H1 (cell line): ENCODE measurements around the gene RTEL1. TPM values are rescaled to one million over a fixed set of nuclear protein-coding genes. Genes with fewer than 3 reads are reported as not detected.

Source experiments
- CTCF ChIA-PET: fragments of 300-600 bp; sonication (Branson Sonifier 250); formaldehyde crosslinking; loops from one replicate; lab custom pipeline; 2021; ENCODE audit not compliant: partially characterized antibody; lab: Charles Lee
- POLR2A ChIA-PET: fragments of 300-600 bp; sonication (Branson Sonifier 250); formaldehyde crosslinking; loops from one replicate; lab custom pipeline; 2021; ENCODE audit warnings: inconsistent platforms; ENCODE audit not compliant: partially characterized antibody; lab: Charles Lee
- DNase-seq, 2 experiments: peaks; one replicate each; pipeline versions ENCODE4 v3.0.0 to v3.0.0-alpha.2; 2010 to 2022; ENCODE audit warnings: low spot score in 2 of 2, low read depth in 1 of 2, mixed read lengths in 1 of 2
- FAIRE-seq: peaks from 2 replicates; lab custom pipeline; 2011; peaks lifted over from hg19 to GRCh38; lab: Jason Lieb, UNC
- H2AFZ ChIP-seq: 2 replicates; pipeline ENCODE4 v1.8.1; 2012; ENCODE audit warnings: low read length, inconsistent platforms
- H2AK5ac ChIP-seq: 2 replicates; pipeline ENCODE4 v1.6.1; 2013; ENCODE audit warnings: low read depth, low read length
- H2BK120ac ChIP-seq: replicated peaks from 2 replicates; pipeline ENCODE3; 2013; ENCODE audit warnings: low read depth, low read length, inconsistent platforms
- H2BK12ac ChIP-seq: 2 replicates; pipeline ENCODE4 v1.6.1; 2013; ENCODE audit warnings: low read depth, low read length
- H2BK15ac ChIP-seq: 2 replicates; pipeline ENCODE4 v1.6.1; 2013; ENCODE audit warnings: low read length
- H2BK20ac ChIP-seq: 2 replicates; pipeline ENCODE4 v1.6.1; 2013; ENCODE audit warnings: low read length
- H2BK5ac ChIP-seq: 2 replicates; pipeline ENCODE4 v1.6.1; 2013; ENCODE audit warnings: low read depth, low read length
- H3K14ac ChIP-seq: 2 replicates; pipeline ENCODE4 v1.6.1; 2013; ENCODE audit warnings: inconsistent platforms; ENCODE audit not compliant: insufficient read length
- H3K18ac ChIP-seq: 2 replicates; pipeline ENCODE4 v1.6.1; 2013; ENCODE audit warnings: low read length; ENCODE audit errors: extremely low read depth
- H3K23ac ChIP-seq: 2 replicates; pipeline ENCODE4 v1.6.1; 2013; ENCODE audit warnings: inconsistent platforms; ENCODE audit not compliant: insufficient read length
- H3K23me2 ChIP-seq: 2 replicates; pipeline ENCODE4 v1.6.1; 2013; ENCODE audit warnings: low read depth, low read length
- H3K27ac ChIP-seq: 2 replicates; pipeline ENCODE4 v1.6.1; 2011; ENCODE audit warnings: low read depth, low read length, inconsistent platforms
- H3K27me3 ChIP-seq, 4 experiments: replicated peaks in 1 of 4; 1 replicate in 1 of 4; 2 replicates in 3 of 4; pipeline versions ENCODE4 v1.6.1 to v1.8.1; 2011 to 2013; ENCODE audit warnings: low read length in 3 of 4, mild to moderate bottlenecking in 3 of 4, inconsistent platforms in 2 of 4, mixed read lengths in 2 of 4, moderate library complexity in 1 of 4; ENCODE audit not compliant: control insufficient read depth in 3 of 4, insufficient read depth in 3 of 4; ENCODE audit errors: extremely low read depth in 1 of 4
- H3K36me3 ChIP-seq, 4 experiments: 2 replicates each; pipeline versions ENCODE4 v1.6.1 to v1.8.1; 2011 to 2013; ENCODE audit warnings: mild to moderate bottlenecking in 4 of 4, low read length in 3 of 4, moderate library complexity in 2 of 4, control low read depth in 1 of 4, inconsistent platforms in 1 of 4; ENCODE audit not compliant: insufficient read depth in 4 of 4, control insufficient read depth in 2 of 4
- H3K4ac ChIP-seq: replicated peaks from 2 replicates; pipeline ENCODE3; 2013; ENCODE audit warnings: low read length, low read depth, mixed read lengths, inconsistent platforms; ENCODE audit not compliant: insufficient read length
- H3K4me1 ChIP-seq, 4 experiments: replicated peaks in 1 of 4; 1 replicate in 1 of 4; 2 replicates in 3 of 4; pipeline versions ENCODE4 v1.6.1 to v1.8.1; 2011 to 2013; ENCODE audit warnings: low read length in 3 of 4, inconsistent platforms in 2 of 4, mixed read lengths in 1 of 4; ENCODE audit not compliant: insufficient read depth in 4 of 4, control insufficient read depth in 3 of 4
- H3K4me2 ChIP-seq, 2 experiments: 2 replicates each; pipeline versions ENCODE4 v1.6.1 to v1.8.1; 2011 to 2013; ENCODE audit warnings: low read depth in 2 of 2, low read length in 2 of 2, control low read depth in 1 of 2, inconsistent platforms in 1 of 2, mild to moderate bottlenecking in 1 of 2; ENCODE audit not compliant: insufficient read depth in 1 of 2
- H3K4me3 ChIP-seq, 4 experiments: fragments of 200-600, 300-600 bp in 1 of 4; sonication (generic), shearing (Covaris generic), sonication (Bioruptor Twin) in 1 of 4; 2 replicates each; pipeline versions ENCODE4 v1.5.1 to v1.8.1; 2011 to 2016; ENCODE audit warnings: low read length in 4 of 4, low read depth in 3 of 4, control low read depth in 2 of 4, inconsistent platforms in 2 of 4, mild to moderate bottlenecking in 2 of 4, mixed read lengths in 1 of 4, moderate library complexity in 1 of 4; ENCODE audit not compliant: insufficient read depth in 2 of 4; ENCODE audit errors: extremely low read depth in 1 of 4
- H3K56ac ChIP-seq: replicated peaks from 2 replicates; pipeline ENCODE3; 2013; ENCODE audit warnings: low read depth, mild to moderate bottlenecking, mixed read lengths, low read length, inconsistent platforms; ENCODE audit not compliant: insufficient read length
- H3K79me1 ChIP-seq: 2 replicates; pipeline ENCODE4 v1.6.1; 2013; ENCODE audit warnings: low read depth, low read length, control low read depth
- H3K79me2 ChIP-seq, 2 experiments: 2 replicates each; pipeline versions ENCODE4 v1.6.1 to v1.8.1; 2012 to 2013; ENCODE audit warnings: low read length in 2 of 2, mild to moderate bottlenecking in 2 of 2, inconsistent platforms in 1 of 2; ENCODE audit not compliant: insufficient read depth in 2 of 2, control insufficient read depth in 1 of 2
- H3K9ac ChIP-seq, 4 experiments: replicated peaks in 1 of 4; 1 replicate in 1 of 4; 2 replicates in 3 of 4; pipeline versions ENCODE4 v1.6.1 to v1.8.1; 2011 to 2013; ENCODE audit warnings: low read depth in 3 of 4, low read length in 3 of 4, control low read depth in 2 of 4, mild to moderate bottlenecking in 2 of 4, moderate library complexity in 2 of 4, inconsistent platforms in 1 of 4; ENCODE audit errors: extremely low read depth in 1 of 4
- H3K9me3 ChIP-seq, 2 experiments: 2 replicates each; pipeline versions ENCODE4 v1.6.1 to v1.8.1; 2012 to 2013; ENCODE audit warnings: mild to moderate bottlenecking in 2 of 2, moderate library complexity in 2 of 2, control low read depth in 1 of 2, inconsistent platforms in 1 of 2, low read depth in 1 of 2, low read length in 1 of 2, mixed read lengths in 1 of 2; ENCODE audit not compliant: insufficient read depth in 2 of 2
- H4K20me1 ChIP-seq, 2 experiments: replicated peaks in 1 of 2; 2 replicates each; pipeline versions ENCODE3 to v1.8.1; 2011 to 2013; ENCODE audit warnings: inconsistent platforms in 2 of 2, low read length in 2 of 2, mild to moderate bottlenecking in 1 of 2; ENCODE audit not compliant: insufficient read depth in 2 of 2, control insufficient read depth in 1 of 2
- H4K5ac ChIP-seq: 2 replicates; pipeline ENCODE4 v1.6.1; 2013; ENCODE audit warnings: low read length, low read depth, mixed read lengths, inconsistent platforms; ENCODE audit not compliant: insufficient read length
- H4K8ac ChIP-seq: 2 replicates; pipeline ENCODE4 v1.8.0; 2013; ENCODE audit warnings: mild to moderate bottlenecking, moderate library complexity, low read length, inconsistent platforms; ENCODE audit not compliant: insufficient read depth; ENCODE audit errors: extremely low read depth
- H4K91ac ChIP-seq: replicated peaks from 2 replicates; pipeline ENCODE3; 2013; ENCODE audit warnings: low read length, mixed read lengths, inconsistent platforms; ENCODE audit not compliant: insufficient read length
- HDAC2 ChIP-seq, 2 experiments: fragments of 300-600 bp in 1 of 2; sonication (generic) in 1 of 2; IDR thresholded peaks; 2 replicates each; pipeline ENCODE4 v1.6.1; 2011 to 2012; ENCODE audit warnings: low read depth in 2 of 2, low read length in 2 of 2, mild to moderate bottlenecking in 2 of 2, moderate library complexity in 2 of 2, borderline replicate concordance in 1 of 2, inconsistent platforms in 1 of 2
- KDM4A ChIP-seq: IDR thresholded peaks from one replicate; pipeline ENCODE4 v1.7.1; 2012; ENCODE audit warnings: low read depth, mild to moderate bottlenecking, moderate library complexity, low read length, inconsistent platforms; ENCODE audit not compliant: severe bottlenecking
- NANOG ChIP-seq: IDR thresholded peaks from 2 replicates; pipeline ENCODE4 v1.6.1; 2011; ENCODE audit warnings: low read length, low read depth, mild to moderate bottlenecking, inconsistent platforms; ENCODE audit not compliant: insufficient read depth, poor library complexity, severe bottlenecking
- PHF8 ChIP-seq: fragments of 200-600 bp; sonication (generic); conservative IDR thresholded peaks from 2 replicates; pipeline ENCODE4 v1.7.1; 2012; ENCODE audit warnings: low read depth, mild to moderate bottlenecking, inconsistent platforms, low read length, moderate library complexity
- POLR2A ChIP-seq, 2 experiments: IDR thresholded peaks; 1 replicate in 1 of 2; 2 replicates in 1 of 2; pipeline ENCODE4 v1.6.1; 2011; ENCODE audit warnings: low read depth in 2 of 2, low read length in 2 of 2, mild to moderate bottlenecking in 2 of 2; ENCODE audit errors: control extremely low read depth in 1 of 2
- POU5F1 ChIP-seq: IDR thresholded peaks from 2 replicates; pipeline ENCODE4 v1.6.1; 2011; ENCODE audit warnings: low read depth, mild to moderate bottlenecking, low read length, moderate library complexity
- RBBP5 ChIP-seq: IDR thresholded peaks from 2 replicates; pipeline ENCODE4 v1.7.1; 2012; ENCODE audit warnings: low read depth, mild to moderate bottlenecking, inconsistent platforms, low read length, moderate library complexity, borderline replicate concordance
- SRF ChIP-seq: IDR thresholded peaks from 2 replicates; pipeline ENCODE4 v1.6.1; 2011; ENCODE audit warnings: mild to moderate bottlenecking, low read depth, low read length, moderate library complexity
- TAF1 ChIP-seq: IDR thresholded peaks from 2 replicates; pipeline ENCODE4 v1.6.1; 2011; ENCODE audit warnings: mild to moderate bottlenecking, low read depth, low read length
- WGBS, 2 experiments: shearing (Covaris generic) in 1 of 2; methylation state at CpG; one replicate each; pipeline versions ENCODE4 v1.1.6 to v1.1.7; 2013 to 2015; ENCODE audit warnings: low lambda C conversion rate in 2 of 2, mixed read lengths in 2 of 2, inconsistent platforms in 1 of 2, low coverage in 1 of 2, missing lambda C conversion rate in 1 of 2; ENCODE audit not compliant: insufficient replicate concordance in 2 of 2, insufficient coverage in 1 of 2, insufficient read length in 1 of 2; ENCODE audit errors: extremely low coverage in 1 of 2, missing lambda C conversion rate in 1 of 2; 5-methylcytosine and 5-hydroxymethylcytosine counted together
- polyA plus RNA-seq, 7 experiments: library from polyadenylated mRNA; depleted of rRNA in 3 of 7; stranded (reverse) in 5 of 7; unstranded in 2 of 7; fragments of >200 nt in 5 of 7; fragments of 200-250 nt in 2 of 7; gene quantifications; 1 replicate in 5 of 7; 2 replicates in 1 of 7; 4 replicates in 1 of 7; pipeline versions ENCODE4 v1.2.1 to v1.2.3, GENCODE V29; 2011 to 2013; ENCODE audit warnings: missing spikeins in 2 of 7, mixed read lengths in 2 of 7
- total RNA-seq: library from RNA; stranded (reverse); fragmentation: NEBNext Ultra II Directional; extraction: Animal tissue kit (Norgen Biotek cat#: 25700); gene quantifications from 2 replicates; pipeline ENCODE4 v1.2.1, GENCODE V29; 2021

The RTEL1 gene
- total and polyA plus RNA-seq, 2 of the 8 experiments (the other 6 are each of a cell fraction or from before 2014, with no cell fraction given): 16.2 to 37.1 TPM

DNA sequence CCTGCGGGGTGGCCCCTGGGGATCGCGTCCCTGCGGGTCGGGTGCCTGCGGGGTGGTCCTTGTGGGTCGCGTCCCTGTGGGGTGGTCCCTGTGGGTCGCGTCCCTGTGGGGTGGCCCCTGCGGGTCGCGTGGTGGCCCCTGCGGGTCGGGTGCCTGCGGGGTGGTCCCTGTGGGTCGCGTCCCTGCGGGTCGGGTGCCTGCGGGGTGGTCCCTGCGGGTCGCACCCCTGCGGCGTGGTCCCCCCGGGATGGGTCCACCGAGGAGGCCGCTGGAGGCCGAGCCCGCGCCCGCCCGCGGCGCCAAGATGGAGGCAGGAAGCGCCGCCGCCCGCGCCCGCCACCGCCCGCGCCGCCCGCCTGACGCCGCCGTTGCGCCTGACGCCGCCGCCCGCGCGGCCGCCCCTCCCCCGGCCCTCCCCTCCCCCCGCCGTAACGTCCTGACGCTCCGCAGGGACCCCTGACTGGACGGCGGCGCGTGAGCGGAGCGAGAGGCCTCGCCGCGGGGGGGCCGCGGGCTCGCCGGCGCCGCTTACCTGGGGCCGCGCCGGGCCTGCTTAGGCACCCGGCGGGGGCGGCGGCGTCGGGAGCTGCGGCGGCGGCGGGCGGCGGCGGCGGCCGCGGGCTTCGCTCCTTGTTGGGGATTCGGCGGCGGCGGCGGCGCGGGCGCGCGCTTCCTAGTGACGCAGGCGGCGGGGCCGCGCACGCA lies 31.5 kb upstream of the RTEL1 start, which contains the start of gene GMEB2:
Gene GMEB2, minus strand, starts transcription at position 678 of the 705 bp plus-strand sequence. CDS start 7,704 bp downstream, outside the sequence.
- peak within 1 kb of the TSS; percentile 86 for H4K5ac ChIP-seq
- peak within 1 kb of the TSS; percentile 91 for H4K91ac ChIP-seq
- H3K56ac ChIP-seq: no peak within 1 kb of the TSS
- H3K79me1 ChIP-seq: peaks cover 7% of the 10 kb centered on the region
- no peaks in the 10 kb centered on the region for H3K27me3 ChIP-seq
- DNase-seq: peak in 1 of 2 experiments; percentile 58
- 1% methylated on average over 41 of the region's 114 CpGs; no CpG with 5 or more reads in 1 of the 2 experiments for WGBS, 2 experiments
- no peak within 1 kb of the TSS for H2BK120ac ChIP-seq
- no peak for FAIRE-seq
- no peak within 1 kb of the TSS for H2AK5ac ChIP-seq
- H2BK20ac ChIP-seq: no peak within 1 kb of the TSS
- peak within 1 kb of the TSS; percentile 94 for H3K27ac ChIP-seq
- H4K20me1 ChIP-seq: no peaks in the 10 kb centered on the region
- peaks cover 0 to 32% of the 10 kb centered on the region in 2 experiments; a peak in 2 of 4 replicates for H3K79me2 ChIP-seq
- peak within 1 kb of the TSS; percentile 83 for H3K18ac ChIP-seq
- H2BK15ac ChIP-seq: peak within 1 kb of the TSS; percentile 46; the same call in 1 of the 2 replicates
- H3K4me2 ChIP-seq: peak within 1 kb of the TSS; percentile 86 to 100
- no peaks in the 10 kb centered on the region for H3K36me3 ChIP-seq
- peaks cover 10% of the 10 kb centered on the region; the same call in 1 of the 2 replicates for H3K23me2 ChIP-seq
- H2BK5ac ChIP-seq: peak within 1 kb of the TSS; percentile 85; the same call in 1 of the 2 replicates
- H2AFZ ChIP-seq: 0 out of 2 replicates have a peak within 1 kb of the TSS, but pooled peaks have one; percentile 85
- no peak within 1 kb of the TSS for H3K23ac ChIP-seq
- peak within 1 kb of the TSS; percentile 92 for H4K8ac ChIP-seq
- TF ChIP-seq HDAC2 (IDR thresholded peaks at IDR 0.05; ENCODE audit: borderline replicate concordance in 1 of 2, low read depth in 2 of 2, low read length in 2 of 2) (peak in 1 of 2 experiments; percentile 49; a peak in 1 of 4 replicates), POLR2A (IDR thresholded peaks at IDR 0.05; ENCODE audit: control extremely low read depth in 1 of 2, low read depth in 2 of 2, low read length in 2 of 2) (peak; percentile 58 to 77; a peak in 1 of 3 replicates), RBBP5 (peak; percentile 58; the same call in 1 of the 2 replicates), PHF8 (peak; percentile 77), TAF1 (peak; percentile 59), SRF (no peak), POU5F1 (no peak), NANOG (no peak), KDM4A (no peak)
- CTCF ChIA-PET: interaction anchor here (1.0 to 3.1 kb wide), 2 partner anchors 10 to 12 kb away, joined by 4 to 11 read pairs; no protein-coding TSS in a partner anchor
- H2BK12ac ChIP-seq: peak within 1 kb of the TSS; percentile 50; the same call in 1 of the 2 replicates
- no peak within 1 kb of the TSS for H3K4ac ChIP-seq
- H3K9ac ChIP-seq: peak within 1 kb of the TSS; percentile 49 to 86 (median 75)
- peak within 1 kb of the TSS; percentile 75 to 99 (median 92) for H3K4me3 ChIP-seq
- POLR2A ChIA-PET: interaction anchor here (0.7 to 1.7 kb wide), 12 partner anchors 9 to 330 kb away, joined by 3 to 12 read pairs (median 3); partner anchors contain the start of genes HELZ2, STMN3 and UCKL1
- peaks cover 0 to 3% (median under 1%) of the 10 kb centered on the region in 4 experiments; a peak in 3 of 7 replicates for H3K4me1 ChIP-seq
- no peaks in the 10 kb centered on the region for H3K9me3 ChIP-seq
- H3K14ac ChIP-seq: no peak within 1 kb of the TSS
